Calu3 (cell line): Measurements from ENCODE around the gene RHOBTB3. TPM values are rescaled to one million over a fixed set of nuclear protein-coding genes. Genes with fewer than 3 reads are reported as not detected.

Experiments
- BruUV-seq: library from RNA; stranded (reverse); fragments of 400-500 nt; replicated peaks from 2 replicates; lab custom pipeline; 2021; lab: Mats Ljungman, UMichigan
- CTCF ChIA-PET: fragments of 300-600 bp; sonication (Branson Sonifier 250); formaldehyde crosslinking; loops from one replicate; lab custom pipeline; 2022; ENCODE audit warnings: antibody characterized with exemption; lab: Charles Lee
- DNase-seq: peaks from one replicate; pipeline ENCODE4 v3.0.0; 2022
- H3K27ac Mint-ChIP-seq: one replicate; pipeline ENCODE4 v1.8.0; 2022; ENCODE audit warnings: mixed read lengths; ENCODE audit not compliant: unreplicated experiment
- H3K27me3 Mint-ChIP-seq: one replicate; pipeline ENCODE4 v1.8.0; 2022; ENCODE audit warnings: mixed read lengths; ENCODE audit not compliant: unreplicated experiment
- H3K36me3 Mint-ChIP-seq: one replicate; pipeline ENCODE4 v1.8.0; 2022; ENCODE audit warnings: mild to moderate bottlenecking, moderate library complexity, mixed read lengths; ENCODE audit not compliant: insufficient read depth, unreplicated experiment
- H3K4me1 Mint-ChIP-seq: one replicate; pipeline ENCODE4 v1.8.0; 2022; ENCODE audit warnings: mild to moderate bottlenecking, low read depth, mixed read lengths; ENCODE audit not compliant: unreplicated experiment
- H3K4me3 Mint-ChIP-seq: one replicate; pipeline ENCODE4 v1.8.0; 2022; ENCODE audit warnings: mild to moderate bottlenecking, low read depth, moderate library complexity, mixed read lengths; ENCODE audit not compliant: unreplicated experiment
- H3K9me3 Mint-ChIP-seq: one replicate; pipeline ENCODE4 v1.8.0; 2022; ENCODE audit warnings: low read depth, mixed read lengths; ENCODE audit not compliant: unreplicated experiment
- CTCF ChIP-seq: fragments of 200-600 bp; IDR thresholded peaks from one replicate; pipeline ENCODE4 v1.8.0; 2022; ENCODE audit warnings: antibody characterized with exemption; ENCODE audit not compliant: unreplicated experiment
- intact Hi-C: fragments of 100-400 bp; cut with micrococcal nuclease; formaldehyde crosslinking; loops from one replicate; pipeline ENCODE4 v1.10.0; 2022; ENCODE audit not compliant: unreplicated experiment
- total RNA-seq: library from RNA; stranded (reverse); gene quantifications from 2 replicates; pipeline ENCODE4 v1.2.3, GENCODE V29; 2022

The RHOBTB3 gene
- total RNA-seq, 1 experiment from 2014 or later: 41.1 TPM

DNA sequence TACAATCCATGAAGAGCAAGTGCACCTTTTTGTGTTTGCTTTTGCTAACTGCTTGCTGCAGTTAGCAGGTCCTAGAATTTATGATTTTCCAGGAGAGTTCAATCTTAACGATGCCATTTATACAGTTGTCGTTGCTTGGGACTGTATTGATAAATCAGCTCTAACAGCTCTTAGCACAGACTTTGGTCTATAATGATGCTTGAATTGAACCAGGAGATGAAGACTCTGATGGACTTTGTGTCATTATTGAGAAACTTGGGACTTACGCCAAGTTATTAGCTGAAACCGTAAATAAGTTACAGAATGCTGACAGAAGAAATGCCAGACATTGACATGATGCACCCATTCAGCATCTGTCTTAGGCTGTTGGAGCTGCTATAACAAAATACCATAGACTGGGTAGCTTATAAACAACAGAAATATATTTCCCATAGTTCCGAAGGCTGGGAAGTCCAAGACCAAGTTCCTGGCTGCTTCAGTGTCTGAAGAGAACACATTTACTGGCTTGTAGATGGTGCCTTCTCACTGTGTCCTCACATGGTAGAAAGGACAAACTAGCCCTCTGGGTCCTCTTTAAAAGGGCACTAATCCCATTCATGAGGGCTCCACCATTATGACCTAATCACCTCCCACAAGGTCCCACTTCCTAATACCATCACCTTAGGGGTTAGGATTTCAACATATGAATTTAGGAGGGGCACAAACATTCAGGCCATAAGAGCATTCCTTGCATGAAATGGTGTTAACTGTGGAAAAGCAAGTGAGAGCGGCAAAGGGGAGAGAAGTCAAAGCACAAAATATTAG is 73.8 kb downstream of the RHOBTB3 start:
- TF ChIP-seq CTCF: no peak
- intact Hi-C loops: loop anchor here (5.0 kb wide), 1 partner anchor 32 kb away; no protein-coding TSS in a partner anchor
- Mint-ChIP-seq H3K4me3 (no peak overlapping the region), H3K27ac (no peak overlapping the region), H3K27me3 (no peaks in the 10 kb centered on the region), H3K36me3 (peaks cover 5% of the 10 kb centered on the region), H3K9me3 (no peaks in the 10 kb centered on the region), H3K4me1 (peaks cover 64% of the 10 kb centered on the region)
- no peak for DNase-seq
- CTCF ChIA-PET: interaction anchor here (1.8 kb wide), 1 partner anchor 18 kb away, joined by 9 read pairs; the partner anchor contains the start of gene GLRX
- no TSS peak for BruUV-seq

GRCh38 chr5:95806687-95807086 is 75.6 kb downstream of the RHOBTB3 start:
- no peak overlapping the region for H3K4me3 Mint-ChIP-seq
- CTCF ChIA-PET: no interaction called here

GRCh38 chr5:95808013-95808685 is 77.0 kb downstream of the RHOBTB3 start:
- H3K4me1 Mint-ChIP-seq: peaks cover 64% of the 10 kb centered on the region
- no peaks in the 10 kb centered on the region for H3K9me3 Mint-ChIP-seq
- H3K4me3 Mint-ChIP-seq: no peak overlapping the region
- intact Hi-C loops: no loop called here
- H3K27ac Mint-ChIP-seq: no peak overlapping the region
- no TSS peak for BruUV-seq
- no peak for DNase-seq
- H3K27me3 Mint-ChIP-seq: no peaks in the 10 kb centered on the region
- peaks cover 3% of the 10 kb centered on the region for H3K36me3 Mint-ChIP-seq
- CTCF ChIA-PET: interaction anchor here (0.6 to 1.1 kb wide), 3 partner anchors 27 to 155 kb away, joined by 3 to 5 read pairs (median 4); no protein-coding TSS in a partner anchor
- no peak for TF ChIP-seq CTCF

More at GRCh38 chr5:95806687-95807086, 75.6 kb downstream of the RHOBTB3 start:
- TF ChIP-seq CTCF: no peak
- intact Hi-C loops: no loop called here
- DNase-seq: no peak
- H3K27ac Mint-ChIP-seq: no peak overlapping the region
- no peaks in the 10 kb centered on the region for H3K27me3 Mint-ChIP-seq
- no peaks in the 10 kb centered on the region for H3K9me3 Mint-ChIP-seq
- H3K4me1 Mint-ChIP-seq: peaks cover 66% of the 10 kb centered on the region
- H3K36me3 Mint-ChIP-seq: peaks cover 5% of the 10 kb centered on the region
- no TSS peak for BruUV-seq

DNA sequence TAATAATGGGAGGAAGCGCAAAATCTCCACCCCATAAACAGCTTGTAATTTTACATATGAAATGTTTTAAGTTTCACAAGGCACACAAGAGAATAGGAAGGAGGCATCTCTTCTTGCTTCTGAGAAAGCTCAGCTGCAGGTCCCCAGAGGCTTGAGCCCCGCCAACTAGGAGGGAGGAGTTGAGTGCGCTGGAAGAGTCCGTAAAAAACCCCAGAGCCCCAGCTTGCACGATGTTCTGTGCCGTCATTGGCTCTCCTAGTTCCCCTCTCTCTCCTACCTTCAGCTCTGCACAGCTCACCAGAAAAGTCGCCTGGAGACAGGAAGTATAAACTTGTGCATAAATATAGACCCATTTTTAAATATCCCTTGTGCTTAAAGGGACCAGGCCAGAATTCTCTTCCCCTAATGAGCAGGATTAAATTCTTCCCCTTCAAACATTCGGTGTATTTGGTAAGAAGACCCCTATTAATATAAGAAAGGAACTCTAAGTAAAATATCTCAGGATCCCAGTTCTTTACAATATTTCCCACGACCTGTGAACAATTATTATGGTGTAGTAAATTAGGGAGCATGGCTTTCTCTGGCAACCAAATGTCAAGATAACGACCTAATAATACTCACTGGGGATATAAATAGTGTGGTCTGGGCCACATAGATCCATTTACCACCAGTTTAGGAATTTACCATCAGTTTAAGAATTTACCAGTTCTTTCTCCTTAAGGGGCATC is 77.7 kb downstream of the RHOBTB3 start:
- Mint-ChIP-seq H3K9me3 (no peaks in the 10 kb centered on the region), H3K36me3 (peaks cover 5% of the 10 kb centered on the region), H3K27ac (no peak overlapping the region), H3K4me1 (peaks cover 63% of the 10 kb centered on the region), H3K4me3 (no peak overlapping the region), H3K27me3 (no peaks in the 10 kb centered on the region)
- TF ChIP-seq CTCF: no peak
- CTCF ChIA-PET: interaction anchor here (0.6 kb wide), 1 partner anchor 95 kb away, joined by 5 read pairs; no protein-coding TSS in a partner anchor
- intact Hi-C loops: no loop called here
- DNase-seq: no peak
- BruUV-seq: no TSS peak
